ENCODE measurements around the gene IGLL5. TPM values are rescaled to one million over a fixed set of nuclear protein-coding genes. Genes with fewer than 3 reads are reported as not detected.
"Not testable (repeated sequence)": the region's sequence is repeated elsewhere in the genome, so short reads cannot be mapped to it uniquely, and the experiment has no call there.

The IGLL5 gene
- total RNA-seq, 1 experiment from 2014 or later: not detected

DNA sequence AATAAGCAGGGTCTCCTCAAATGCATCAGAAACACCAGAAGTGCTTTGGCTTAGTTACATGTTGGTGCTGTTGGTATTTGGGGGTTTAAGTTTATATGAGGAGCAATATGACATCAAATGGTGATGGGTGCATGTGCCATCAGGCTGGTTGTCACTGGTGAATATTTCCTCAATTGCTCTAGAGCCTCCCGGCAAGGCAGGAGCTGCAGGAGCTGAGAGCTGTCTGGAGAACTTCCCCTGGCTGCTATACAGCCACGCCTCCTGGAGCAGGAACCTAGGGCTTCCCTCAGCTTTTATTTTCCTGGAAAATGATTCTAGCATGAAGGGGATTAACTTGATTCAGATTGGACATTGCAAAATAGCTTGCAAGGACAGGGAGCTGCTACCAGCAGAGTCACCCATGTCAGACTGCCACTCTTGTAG lies 15.8 kb downstream of the IGLL5 start:
- ChIA-PET POLR2A (ENCODE audit: unreplicated experiment) (no interaction called here), CTCF (no interaction called here)
- no peak overlapping the region for H2AFZ ChIP-seq (ENCODE audit: low read length)
- no peaks in the 10 kb centered on the region for H3K9me3 ChIP-seq (ENCODE audit: low read length)
- no TSS peak for BruUV-seq (replicated peaks)
- no peaks in the 10 kb centered on the region for H3K79me2 ChIP-seq (ENCODE audit: low read length)
- no peak overlapping the region for H3K9ac ChIP-seq (ENCODE audit: low read length)
- no peaks in the 10 kb centered on the region for H3K36me3 ChIP-seq (ENCODE audit: low read depth, low read length)
- TF ChIP-seq EZH2 (IDR thresholded peaks at IDR 0.05; ENCODE audit: low read length, unreplicated experiment): no peak
- TF ChIP-seq, protein P1, sequence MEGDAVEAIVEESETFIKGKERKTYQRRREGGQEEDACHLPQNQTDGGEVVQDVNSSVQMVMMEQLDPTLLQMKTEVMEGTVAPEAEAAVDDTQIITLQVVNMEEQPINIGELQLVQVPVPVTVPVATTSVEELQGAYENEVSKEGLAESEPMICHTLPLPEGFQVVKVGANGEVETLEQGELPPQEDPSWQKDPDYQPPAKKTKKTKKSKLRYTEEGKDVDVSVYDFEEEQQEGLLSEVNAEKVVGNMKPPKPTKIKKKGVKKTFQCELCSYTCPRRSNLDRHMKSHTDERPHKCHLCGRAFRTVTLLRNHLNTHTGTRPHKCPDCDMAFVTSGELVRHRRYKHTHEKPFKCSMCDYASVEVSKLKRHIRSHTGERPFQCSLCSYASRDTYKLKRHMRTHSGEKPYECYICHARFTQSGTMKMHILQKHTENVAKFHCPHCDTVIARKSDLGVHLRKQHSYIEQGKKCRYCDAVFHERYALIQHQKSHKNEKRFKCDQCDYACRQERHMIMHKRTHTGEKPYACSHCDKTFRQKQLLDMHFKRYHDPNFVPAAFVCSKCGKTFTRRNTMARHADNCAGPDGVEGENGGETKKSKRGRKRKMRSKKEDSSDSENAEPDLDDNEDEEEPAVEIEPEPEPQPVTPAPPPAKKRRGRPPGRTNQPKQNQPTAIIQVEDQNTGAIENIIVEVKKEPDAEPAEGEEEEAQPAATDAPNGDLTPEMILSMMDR (conservative IDR thresholded peaks at IDR 0.05; ENCODE audit: low read depth, low read length): no peak
- TF ChIP-seq EZH2phosphoT487 (IDR thresholded peaks at IDR 0.05; ENCODE audit: borderline replicate concordance, low read length): no peak
- DNase-seq: no peak
- H4K20me1 ChIP-seq (ENCODE audit: low read length): no peaks in the 10 kb centered on the region
- H3F3A ChIP-seq (ENCODE audit: low read length, unreplicated experiment): no peaks in the 10 kb centered on the region
- H3K9me2 ChIP-seq (replicated peaks; ENCODE audit: low read length): no peaks in the 10 kb centered on the region
- H3K27me3 ChIP-seq (ENCODE audit: low read length): peaks cover 15% of the 10 kb centered on the region
- no peak overlapping the region for H3K4me2 ChIP-seq (ENCODE audit: low read length)
- H3K4me3 ChIP-seq (ENCODE audit: low read length): no peak overlapping the region
- no peak for ATAC-seq
- no peak overlapping the region for H3K27ac ChIP-seq (ENCODE audit: low read length)
- H3K4me1 ChIP-seq (ENCODE audit: insufficient read depth, low read length): no peaks in the 10 kb centered on the region
- intact Hi-C loops (cut with micrococcal nuclease): no loop called here

DNA sequence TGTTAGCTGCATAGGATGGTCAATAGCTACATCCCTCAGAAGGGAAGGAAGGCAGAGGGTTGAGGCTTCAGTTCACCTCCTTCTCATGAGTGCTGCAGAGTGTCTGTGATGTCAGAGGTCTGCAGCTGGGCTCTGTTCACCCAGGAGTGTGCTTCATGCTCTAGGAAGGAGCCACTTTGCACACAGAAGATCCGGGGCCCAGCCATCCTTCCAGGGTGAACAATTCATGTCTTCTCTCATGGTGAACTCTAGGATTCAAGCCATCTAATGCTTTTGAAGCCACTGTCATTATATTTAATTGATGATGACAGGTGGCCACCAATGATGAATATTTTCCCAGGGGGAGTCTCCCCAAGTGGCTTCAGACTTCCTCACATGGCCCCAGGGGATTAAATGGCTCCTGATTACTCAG lies 16.2 kb downstream of the IGLL5 start:
- H3K9me3 ChIP-seq (ENCODE audit: low read length); intact Hi-C loops (cut with micrococcal nuclease); CTCF ChIA-PET; H3K9me2 ChIP-seq (replicated peaks; ENCODE audit: low read length); DNase-seq; H3K4me2 ChIP-seq (ENCODE audit: low read length); H3F3A ChIP-seq (ENCODE audit: low read length, unreplicated experiment); H2AFZ ChIP-seq (ENCODE audit: low read length); BruUV-seq (replicated peaks); H3K9ac ChIP-seq (ENCODE audit: low read length); ATAC-seq; H3K4me3 ChIP-seq (ENCODE audit: low read length); H3K4me1 ChIP-seq (ENCODE audit: insufficient read depth, low read length); H4K20me1 ChIP-seq (ENCODE audit: low read length); POLR2A ChIA-PET (ENCODE audit: unreplicated experiment); H3K79me2 ChIP-seq (ENCODE audit: low read length); H3K27ac ChIP-seq (ENCODE audit: low read length); H3K36me3 ChIP-seq (ENCODE audit: low read depth, low read length): not testable (repeated sequence)
- H3K27me3 ChIP-seq (ENCODE audit: low read length): peaks cover 19% of the 10 kb centered on the region

DNA sequence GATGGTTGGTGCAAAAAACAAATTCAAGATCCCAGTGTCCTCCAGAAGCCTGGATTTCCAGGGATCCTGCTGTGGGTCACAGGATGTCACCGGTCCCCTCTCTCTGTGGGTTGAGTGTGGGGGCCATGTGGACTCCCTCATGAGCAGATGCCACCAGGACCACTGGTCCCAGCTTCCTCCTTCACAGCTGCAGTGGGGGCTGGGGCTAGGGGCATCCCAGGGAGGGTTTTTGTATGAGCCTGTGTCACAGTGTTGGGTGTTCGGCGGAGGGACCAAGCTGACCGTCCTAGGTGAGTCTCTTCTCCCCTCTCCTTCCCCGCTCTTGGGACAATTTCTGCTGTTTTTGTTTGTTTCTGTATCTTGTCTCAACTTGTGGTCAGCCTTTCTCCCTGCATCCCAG lies 17.1 kb downstream of the IGLL5 start:
- CTCF ChIA-PET; BruUV-seq (replicated peaks); H2AFZ ChIP-seq (ENCODE audit: low read length); ATAC-seq; H4K20me1 ChIP-seq (ENCODE audit: low read length); H3K36me3 ChIP-seq (ENCODE audit: low read depth, low read length); H3K4me1 ChIP-seq (ENCODE audit: insufficient read depth, low read length); intact Hi-C loops (cut with micrococcal nuclease); H3F3A ChIP-seq (ENCODE audit: low read length, unreplicated experiment); DNase-seq; H3K79me2 ChIP-seq (ENCODE audit: low read length); H3K4me2 ChIP-seq (ENCODE audit: low read length); H3K27ac ChIP-seq (ENCODE audit: low read length); H3K4me3 ChIP-seq (ENCODE audit: low read length); H3K9ac ChIP-seq (ENCODE audit: low read length); POLR2A ChIA-PET (ENCODE audit: unreplicated experiment); H3K9me3 ChIP-seq (ENCODE audit: low read length); H3K9me2 ChIP-seq (replicated peaks; ENCODE audit: low read length): not testable (repeated sequence)
- H3K27me3 ChIP-seq (ENCODE audit: low read length): peaks cover 27% of the 10 kb centered on the region

DNA sequence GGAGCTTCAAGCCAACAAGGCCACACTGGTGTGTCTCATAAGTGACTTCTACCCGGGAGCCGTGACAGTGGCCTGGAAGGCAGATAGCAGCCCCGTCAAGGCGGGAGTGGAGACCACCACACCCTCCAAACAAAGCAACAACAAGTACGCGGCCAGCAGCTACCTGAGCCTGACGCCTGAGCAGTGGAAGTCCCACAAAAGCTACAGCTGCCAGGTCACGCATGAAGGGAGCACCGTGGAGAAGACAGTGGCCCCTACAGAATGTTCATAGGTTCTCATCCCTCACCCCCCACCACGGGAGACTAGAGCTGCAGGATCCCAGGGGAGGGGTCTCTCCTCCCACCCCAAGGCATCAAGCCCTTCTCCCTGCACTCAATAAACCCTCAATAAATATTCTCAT lies 18.8 kb downstream of the IGLL5 start:
- ATAC-seq; intact Hi-C loops (cut with micrococcal nuclease); POLR2A ChIA-PET (ENCODE audit: unreplicated experiment); H3K4me3 ChIP-seq (ENCODE audit: low read length); H3K79me2 ChIP-seq (ENCODE audit: low read length); H3K27ac ChIP-seq (ENCODE audit: low read length); CTCF ChIA-PET; H3K9ac ChIP-seq (ENCODE audit: low read length); H3F3A ChIP-seq (ENCODE audit: low read length, unreplicated experiment); H4K20me1 ChIP-seq (ENCODE audit: low read length); BruUV-seq (replicated peaks); H3K9me3 ChIP-seq (ENCODE audit: low read length); H3K9me2 ChIP-seq (replicated peaks; ENCODE audit: low read length); H3K4me1 ChIP-seq (ENCODE audit: insufficient read depth, low read length); DNase-seq; H3K36me3 ChIP-seq (ENCODE audit: low read depth, low read length); H2AFZ ChIP-seq (ENCODE audit: low read length); H3K4me2 ChIP-seq (ENCODE audit: low read length): not testable (repeated sequence)
- H3K27me3 ChIP-seq (ENCODE audit: low read length): peaks cover 43% of the 10 kb centered on the region

Data from PC-3 (cell line).